Inferior parietal cortex (tissue), 1 donor: Measurements from ENCODE around the gene CNST.
"Not testable (repeated sequence)": the region's sequence is repeated elsewhere in the genome, so short reads cannot be mapped to it uniquely, and the experiment has no call there.

ENCODE experiments used
- DNase-seq: peaks from one replicate; pipeline ENCODE4 v3.0.0-alpha.2; 2016; ENCODE audit errors: extremely low spot score

The CNST gene

DNA sequence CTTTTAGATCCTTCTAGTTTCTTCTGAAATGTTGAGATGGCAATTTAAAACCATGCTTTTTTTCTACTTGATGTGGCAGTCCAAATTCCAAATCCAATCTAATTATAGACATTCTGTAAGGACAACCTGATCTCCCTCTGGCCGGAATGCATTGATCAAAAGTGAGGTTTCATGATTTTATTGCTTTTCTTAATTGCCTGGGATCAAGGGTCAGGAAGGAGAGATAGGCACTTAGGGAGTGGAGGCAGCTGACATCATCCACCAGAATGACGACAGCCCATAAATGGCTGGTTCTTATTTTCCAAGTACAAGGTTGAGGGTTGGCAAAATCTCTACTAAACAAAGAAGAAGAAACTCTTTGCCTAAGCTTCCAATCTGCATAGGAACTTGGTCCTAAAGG, 111.6 kb downstream of the CNST start:
- no peak for DNase-seq

DNA sequence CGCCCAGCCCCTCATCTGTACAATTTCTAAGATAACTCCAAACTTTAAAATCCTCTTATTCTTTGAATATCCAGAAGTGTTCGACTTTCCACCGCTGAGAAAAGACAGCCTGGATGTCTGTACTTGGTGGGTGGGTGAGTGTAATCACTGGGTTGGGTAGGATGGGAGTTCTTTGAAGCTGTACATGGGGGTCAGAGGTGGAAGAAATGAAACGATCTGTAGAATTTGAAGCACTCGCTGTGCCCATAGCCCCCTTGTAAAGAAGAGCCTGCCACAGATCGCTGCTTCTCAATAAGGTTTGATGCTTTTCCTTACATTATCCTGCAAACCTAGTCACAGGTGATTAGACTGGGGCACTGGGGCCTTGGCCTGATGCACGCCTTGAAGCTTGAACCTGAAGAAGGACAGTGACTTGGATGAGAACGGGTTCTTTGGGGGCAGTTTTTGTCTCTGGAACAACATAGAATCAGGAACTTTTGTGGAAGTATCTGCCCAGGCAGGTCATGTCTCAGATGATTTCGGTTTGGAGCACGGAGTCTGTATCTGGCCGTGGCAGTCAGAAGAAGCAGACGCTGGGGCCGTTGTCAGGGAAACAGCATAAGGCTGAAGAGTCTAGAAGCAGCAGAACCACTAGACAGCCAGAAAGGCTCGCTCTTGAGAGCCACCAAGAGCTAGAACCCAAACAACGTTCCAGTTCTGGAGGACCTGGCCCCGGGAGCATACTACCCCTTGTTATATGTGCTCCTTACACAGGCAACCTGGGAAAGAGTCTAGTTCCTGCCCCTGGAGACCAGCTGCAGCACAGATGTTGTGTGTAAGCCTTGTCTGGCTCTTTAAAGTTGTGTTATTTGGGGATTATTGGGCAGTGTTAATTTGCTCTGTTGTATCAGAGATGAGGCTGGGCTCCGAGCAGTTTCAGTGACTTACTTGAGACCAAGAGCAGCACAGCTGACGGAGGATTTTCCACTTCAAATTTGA, 112.8 kb downstream of the CNST start:
- DNase-seq = no peak

DNA sequence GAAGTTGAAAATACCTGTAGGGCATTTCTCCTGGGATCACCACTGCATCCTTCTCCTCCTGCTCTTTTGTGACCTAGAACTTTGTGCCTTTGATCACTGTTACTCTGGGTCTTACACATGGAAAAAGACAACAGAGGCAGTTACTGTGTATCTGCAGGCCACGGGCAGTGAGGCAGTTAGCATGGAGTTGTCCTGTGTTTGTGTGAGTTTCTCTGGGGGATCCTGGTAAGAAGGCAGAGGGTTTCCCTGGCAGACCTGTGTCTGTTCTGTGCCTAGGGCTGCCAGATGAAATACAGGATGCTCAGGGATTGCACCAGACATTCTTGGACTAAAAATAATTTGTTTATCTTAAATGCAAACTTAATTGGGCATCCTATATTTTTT, 113.5 kb downstream of the CNST start:
- DNase-seq = no peak

DNA sequence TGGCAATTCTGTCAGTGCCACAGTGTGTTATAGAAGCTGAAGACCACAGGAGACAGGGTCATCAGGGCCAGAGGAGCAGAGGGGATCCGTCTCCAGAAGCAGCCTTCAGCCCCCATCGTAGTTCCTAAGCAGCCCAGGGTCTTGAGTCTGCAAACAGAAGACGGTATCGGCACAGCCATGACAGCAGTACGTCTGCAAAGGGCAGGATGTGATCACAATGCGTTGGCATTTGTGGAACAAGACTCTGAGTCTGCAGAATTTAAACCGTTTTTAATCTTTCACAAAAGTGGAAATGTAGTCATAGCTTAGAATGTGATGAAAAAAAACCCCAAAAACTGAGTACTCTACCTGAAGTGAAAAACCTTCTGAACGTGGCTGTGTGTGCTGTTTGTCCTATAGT, 113.9 kb downstream of the CNST start:
- no peak for DNase-seq

DNA sequence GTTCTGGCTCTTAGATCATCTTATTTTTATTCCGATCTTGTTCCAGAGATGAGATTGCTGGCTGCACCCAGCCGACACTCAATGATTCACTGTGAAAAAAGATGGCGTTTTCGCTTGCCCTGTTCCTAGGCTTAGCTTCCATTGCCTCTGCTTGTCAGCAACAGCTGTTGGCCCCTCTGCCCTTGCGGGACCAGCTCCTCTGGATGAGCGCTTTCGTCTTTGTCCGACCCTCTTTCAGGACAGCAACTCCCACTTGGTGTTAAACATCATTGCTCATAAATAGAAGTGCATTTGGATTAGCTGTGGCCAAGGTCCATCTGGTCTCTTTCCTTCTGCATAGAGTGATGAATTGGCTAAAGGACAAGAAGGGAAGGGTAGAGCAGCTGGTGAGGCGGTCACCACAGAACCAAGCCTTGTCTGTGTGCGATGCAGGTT, 114.5 kb downstream of the CNST start:
- no peak for DNase-seq

DNA sequence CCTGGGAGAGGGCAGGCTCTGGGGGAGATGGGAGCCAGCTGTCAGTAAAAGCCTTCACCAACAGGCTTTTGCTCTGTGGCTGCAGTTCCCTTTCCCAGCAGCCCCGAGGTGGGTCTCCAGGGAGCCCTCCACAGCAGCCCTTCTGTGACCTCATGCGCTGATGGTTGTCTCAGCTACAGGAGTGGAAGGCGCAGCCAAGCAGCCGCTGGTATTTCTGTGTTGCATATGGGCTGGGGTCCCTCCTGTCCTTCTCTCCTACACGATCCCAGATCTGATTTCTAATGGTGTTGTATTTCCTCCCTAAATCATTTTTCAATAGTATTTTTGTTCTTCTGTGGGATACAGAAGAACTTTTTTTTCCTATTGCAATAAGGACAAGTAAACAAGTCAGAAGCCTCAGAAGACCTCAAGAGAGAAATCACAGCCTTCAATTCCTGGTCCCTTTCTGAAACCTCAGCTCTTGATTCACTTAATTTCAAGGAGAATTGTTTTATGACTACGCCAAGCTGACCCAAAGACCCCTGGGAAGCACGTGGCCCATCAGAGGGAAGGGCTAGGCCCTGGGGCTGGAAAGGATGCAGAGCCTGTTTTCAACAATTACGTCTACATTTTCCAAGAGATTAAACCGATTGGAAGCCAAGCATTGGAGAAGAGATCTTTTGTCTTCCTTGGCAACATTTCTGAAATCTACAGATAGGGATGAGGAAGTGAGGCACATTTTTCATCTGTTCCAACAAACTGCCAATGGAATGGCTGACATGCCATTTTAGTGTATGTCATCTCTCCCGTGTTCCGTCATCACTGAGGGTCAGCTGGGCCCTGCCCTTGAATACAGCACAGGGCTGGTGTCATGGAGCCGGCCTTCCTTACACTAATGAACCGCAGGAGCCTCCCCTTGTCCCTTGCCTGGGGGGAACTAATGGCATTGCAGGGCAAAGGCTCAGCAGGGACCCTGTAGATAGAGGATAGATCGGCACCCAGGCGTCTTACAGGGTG, 115.9 kb downstream of the CNST start:
- no peak for DNase-seq

DNA sequence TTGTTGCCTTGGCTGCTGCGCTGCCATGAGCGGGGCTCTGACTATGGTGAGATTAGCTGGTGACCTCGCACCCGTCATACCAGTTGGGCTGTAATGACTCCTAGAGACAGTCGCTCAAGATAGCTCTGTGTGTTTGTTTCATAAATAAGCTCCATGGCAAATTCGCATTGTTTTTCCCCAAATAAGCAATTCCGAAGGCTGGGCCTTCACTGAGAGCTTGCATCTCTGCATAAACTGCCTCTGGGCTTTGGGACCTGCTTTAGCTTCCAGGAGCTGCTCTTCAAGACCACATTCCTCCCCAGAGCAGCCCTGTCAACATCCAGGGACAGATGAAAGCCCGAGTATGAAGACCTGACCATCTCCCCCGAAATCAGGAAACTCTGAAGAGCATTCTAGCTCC, 117.3 kb downstream of the CNST start:
- DNase-seq = no peak

DNA sequence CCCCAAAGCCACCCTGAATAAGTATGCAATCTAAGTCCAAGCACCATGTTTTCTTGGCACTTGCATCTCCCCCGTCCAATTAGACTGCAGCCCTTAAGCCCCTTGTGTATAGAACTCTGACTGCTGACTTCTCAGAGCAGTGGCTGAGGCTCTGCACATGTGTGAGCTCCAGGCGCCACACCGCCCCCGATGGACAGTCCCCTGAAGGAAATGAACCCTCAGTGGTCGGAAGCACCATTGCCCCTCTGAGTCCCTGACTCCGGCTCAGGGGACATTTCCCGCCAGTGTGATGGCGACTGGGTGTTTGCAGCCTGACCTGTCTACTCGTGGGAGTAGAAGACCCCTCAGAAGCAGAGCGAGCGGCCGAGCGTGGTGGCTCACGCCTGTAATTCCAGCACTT, 120.7 kb downstream of the CNST start:
- no peak for DNase-seq

DNA sequence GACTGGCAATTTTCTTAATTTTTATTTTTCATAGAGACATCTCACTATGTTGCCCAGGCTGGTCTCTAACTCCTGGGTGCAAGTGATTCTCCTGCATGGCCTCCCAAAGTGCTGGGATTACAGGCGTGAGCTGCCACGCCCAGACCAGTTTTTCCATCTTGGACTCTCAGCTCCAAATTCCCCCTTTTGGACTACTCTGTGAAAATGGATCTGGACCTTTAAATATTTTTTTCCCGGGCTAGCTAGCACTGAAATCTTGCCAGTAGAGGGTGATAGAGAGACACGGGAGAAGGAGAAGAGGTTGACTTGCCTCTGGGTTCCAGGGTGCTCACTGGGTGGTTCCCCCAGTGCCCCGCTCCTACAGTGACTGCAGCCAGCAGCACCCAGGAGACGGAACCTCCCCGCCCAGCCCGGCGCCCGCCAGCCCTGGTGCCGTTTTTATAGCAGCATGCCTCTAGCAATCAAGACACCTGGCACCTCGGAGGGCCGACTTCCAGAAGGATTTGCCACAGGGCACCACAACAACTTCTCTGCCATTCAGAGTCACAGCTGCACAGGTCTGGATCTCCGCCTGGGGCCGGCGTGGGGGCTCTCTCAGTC, 123.3 kb downstream of the CNST start:
- peak; percentile 86 for DNase-seq

DNA sequence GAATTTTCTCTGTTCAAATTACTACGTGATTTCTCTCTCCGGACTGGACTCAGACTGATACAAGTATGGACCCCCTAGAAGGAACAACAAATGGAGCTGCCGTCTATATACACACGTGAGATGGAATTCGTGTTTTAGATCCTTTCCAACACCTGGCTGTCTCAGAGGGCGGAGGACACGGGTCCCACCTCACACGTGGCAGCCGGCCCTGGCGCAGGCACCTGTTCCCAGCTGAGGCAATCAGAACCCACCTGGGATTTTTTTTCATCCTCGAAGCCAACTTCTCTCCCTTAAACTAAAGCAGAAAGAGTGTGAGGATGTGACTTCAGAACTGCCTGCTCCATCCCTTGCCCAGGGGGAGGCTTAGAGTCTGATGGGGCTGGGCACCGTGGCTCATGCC, 123.8 kb downstream of the CNST start:
- DNase-seq = no peak

DNA sequence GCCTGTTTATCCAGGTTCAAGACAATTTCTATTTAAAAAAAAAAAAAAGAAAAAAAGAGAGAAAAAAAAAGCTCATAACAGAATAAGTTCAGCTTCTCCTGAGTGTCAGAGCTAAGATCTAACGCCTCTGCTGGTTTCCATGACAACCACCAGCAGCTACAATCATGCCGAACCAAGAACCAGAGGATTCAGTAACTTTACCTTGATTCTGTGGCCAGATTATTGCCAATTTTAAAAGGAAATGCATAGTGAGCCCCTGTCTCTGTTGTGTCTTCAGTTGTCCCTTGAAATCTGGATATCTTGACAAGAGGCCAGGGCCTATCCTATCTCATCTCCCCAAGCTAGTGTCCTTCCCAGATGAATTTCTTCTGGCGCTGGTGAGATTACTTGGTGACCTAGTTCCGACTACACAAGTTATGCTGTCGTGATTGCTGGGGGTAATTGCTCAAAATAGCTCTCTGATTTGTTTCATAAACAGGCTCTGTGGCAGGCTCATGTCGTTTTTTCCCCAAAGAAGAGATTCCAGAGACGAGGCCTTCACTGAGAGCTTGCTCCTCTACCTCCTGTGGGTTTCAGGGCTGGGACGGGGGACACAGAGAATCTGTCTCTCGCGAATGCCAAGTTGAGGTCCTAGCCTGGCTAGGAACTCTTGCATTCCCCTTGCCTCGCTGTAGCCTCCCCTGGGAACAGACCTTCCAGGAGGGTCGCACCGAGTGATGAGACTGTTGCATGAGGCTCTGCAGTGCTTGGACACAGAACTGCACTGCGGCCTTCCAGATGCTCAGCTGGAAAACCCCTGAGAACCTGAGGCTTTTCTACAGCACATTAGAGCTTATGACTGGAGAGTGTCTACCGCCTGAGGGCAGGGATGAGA, 125.6 kb downstream of the CNST start:
- DNase-seq = peak; percentile 34

DNA sequence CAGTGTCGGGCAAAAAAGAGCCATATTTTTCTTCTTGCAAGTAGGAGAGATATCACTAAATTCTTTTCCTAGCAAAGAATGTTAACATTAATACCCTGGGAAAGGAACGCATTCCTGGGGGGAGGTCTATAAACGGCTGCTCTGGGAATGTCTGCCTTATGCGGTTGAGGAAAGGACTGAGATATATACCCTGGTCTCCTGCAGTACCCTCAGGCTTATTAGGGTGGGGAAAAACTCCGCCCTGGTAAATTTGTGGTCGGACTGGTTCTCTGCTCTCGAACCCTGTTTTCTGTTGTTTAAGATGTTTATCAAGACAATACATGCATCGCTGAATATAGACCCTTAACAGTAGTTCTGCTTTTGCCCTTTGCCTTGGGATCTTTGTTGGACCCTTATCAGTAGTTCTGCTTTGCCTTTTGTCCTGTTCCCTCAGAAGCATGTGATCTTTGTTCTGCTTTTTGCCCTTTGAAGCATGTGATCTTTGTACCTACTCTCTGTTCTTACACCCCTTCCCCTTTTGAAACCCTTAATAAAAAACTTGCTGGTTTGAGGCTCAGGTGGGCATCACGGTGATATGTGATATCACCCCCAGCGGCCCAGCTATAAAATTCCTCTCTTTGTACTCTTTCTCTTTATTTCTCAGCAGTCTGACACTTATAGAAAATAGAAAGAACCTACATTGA, 128.1 kb downstream of the CNST start:
- not testable (repeated sequence) for DNase-seq

DNA sequence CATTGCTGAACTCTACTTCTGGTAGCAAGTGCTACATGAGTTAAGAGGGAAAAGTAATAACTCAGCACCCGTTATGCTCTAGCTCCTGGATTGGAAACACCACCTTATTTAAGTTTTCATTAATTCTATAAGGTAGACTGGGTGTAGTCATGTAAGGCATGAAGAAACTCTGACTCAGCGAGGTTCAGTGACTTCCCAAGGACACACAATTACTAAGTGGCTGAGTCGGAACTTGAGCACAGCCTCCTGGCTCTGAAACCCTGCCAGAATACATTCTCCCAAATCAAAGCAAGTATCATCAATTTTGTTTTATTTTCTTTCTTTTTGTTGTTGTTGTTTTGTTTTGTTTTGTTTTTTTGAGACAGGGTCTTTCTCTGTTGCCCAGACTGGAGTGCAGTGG, 128.9 kb downstream of the CNST start:
- no peak for DNase-seq

DNA sequence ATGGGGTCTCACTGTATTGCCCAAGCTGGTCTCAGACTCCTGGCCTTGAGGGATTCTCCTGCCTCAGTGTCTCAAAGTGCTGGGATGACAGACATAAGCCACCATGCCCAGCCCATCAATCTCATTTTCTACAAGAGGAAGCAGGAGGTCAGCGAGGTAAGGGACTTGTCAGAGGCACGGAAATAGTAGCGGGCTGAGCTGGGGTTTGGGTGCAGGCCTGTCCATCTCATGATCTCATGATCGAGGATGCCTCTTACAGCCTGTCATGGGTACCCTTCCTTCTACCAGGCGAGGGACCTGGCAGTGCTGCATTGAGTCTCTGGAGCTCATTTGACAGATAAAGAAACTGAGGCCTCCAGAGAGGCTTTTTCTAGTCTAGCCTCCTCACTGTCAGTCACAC, 129.4 kb downstream of the CNST start:
- DNase-seq = no peak

DNA sequence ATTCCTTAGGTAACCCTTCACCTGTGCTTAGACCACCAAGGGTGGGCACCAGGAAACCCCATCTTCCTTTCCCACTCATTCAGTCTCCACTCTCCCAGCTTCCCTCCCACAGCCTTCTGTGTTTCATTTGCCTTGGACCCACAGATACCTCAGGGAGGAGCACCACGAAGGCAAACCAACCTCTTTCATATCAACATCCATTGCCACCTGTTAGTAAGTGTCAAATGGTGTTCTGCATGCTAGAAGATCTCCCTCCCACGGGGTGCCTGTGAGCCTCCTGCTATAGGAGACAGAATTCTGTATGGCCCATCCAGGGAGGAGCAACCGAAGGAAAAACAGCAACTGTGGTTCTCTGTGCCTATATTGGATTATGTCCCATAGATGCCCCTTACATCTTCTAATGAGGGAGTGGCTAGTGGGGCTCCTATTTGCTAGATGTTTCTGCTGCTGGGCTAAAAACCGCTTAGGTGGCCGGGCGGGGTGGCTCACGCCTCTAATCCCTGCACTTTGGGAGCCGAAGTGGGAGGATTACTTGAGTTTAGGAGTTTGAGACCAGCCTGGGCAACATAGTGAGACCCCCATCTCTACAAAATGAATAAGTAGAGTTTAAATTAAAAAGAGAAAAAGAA, 132.3 kb downstream of the CNST start:
- no peak for DNase-seq

DNA sequence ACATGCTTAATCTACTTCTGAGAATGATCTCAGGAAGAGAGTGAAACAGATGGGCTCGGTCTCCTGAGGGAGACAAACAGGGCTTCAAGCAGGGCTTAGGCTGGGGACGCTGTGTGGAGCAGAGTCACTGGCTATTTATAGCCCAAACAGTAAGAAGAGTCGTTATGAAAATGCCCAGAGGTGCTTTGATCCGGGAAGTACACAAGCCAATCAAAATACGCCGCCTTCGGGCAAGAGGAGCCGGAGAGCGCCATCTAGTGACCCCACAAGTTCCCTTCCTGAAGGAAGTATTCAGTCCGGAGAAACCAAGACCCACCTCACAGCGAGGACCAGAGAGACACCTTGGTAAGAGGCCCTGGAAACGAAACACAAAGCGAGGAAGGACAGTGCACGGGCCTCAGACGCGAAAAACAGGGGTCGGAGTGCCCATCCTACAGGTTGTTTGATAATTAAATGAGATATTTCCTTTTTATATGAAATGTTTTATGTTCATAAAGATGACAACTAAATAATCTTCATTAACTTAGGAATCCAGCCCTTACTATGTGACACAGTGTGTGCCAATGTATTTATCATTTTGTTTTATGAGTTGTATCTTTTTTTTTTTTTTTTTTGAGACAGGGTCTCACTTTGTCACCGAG, 133.0 kb downstream of the CNST start:
- DNase-seq = peak; percentile 87

DNA sequence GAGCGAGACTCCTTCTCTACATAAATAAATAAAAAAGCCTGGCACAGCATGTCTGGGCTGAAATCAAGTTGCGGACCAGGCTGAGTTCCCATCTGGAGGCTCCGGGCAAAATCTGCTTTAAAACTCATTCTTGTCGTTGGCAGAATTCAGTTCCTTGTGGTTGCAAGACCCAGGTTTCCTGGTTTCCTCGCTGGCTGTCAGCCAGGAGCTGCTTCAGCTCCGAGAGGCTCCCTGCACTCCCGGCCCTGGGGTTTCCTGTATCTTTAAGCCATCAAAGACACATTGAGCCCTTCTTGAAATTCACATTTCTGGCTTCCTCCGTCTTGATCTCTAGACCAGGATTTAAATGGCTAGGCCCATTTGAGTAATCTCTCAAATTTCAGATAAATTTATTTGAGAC, 137.3 kb downstream of the CNST start:
- DNase-seq = no peak

DNA sequence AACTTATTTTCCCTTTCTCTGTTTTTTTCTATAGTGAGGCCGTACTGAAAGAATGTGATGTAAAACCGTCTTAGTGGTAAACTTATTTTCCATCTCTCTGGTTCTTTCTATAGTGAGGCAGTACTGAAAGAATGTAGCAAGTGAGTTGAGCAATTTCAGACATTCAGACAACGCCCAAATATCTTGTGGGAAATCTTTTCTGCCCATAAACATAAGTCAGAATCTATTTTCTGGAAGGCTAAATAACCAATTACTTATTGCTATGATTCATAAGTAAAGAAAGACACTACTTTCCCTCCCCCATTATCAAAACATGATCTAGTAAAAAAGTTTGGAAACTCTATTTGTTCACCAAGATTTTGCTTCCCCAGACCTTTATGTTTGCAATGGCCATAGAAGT, 139.1 kb downstream of the CNST start:
- DNase-seq = no peak

DNA sequence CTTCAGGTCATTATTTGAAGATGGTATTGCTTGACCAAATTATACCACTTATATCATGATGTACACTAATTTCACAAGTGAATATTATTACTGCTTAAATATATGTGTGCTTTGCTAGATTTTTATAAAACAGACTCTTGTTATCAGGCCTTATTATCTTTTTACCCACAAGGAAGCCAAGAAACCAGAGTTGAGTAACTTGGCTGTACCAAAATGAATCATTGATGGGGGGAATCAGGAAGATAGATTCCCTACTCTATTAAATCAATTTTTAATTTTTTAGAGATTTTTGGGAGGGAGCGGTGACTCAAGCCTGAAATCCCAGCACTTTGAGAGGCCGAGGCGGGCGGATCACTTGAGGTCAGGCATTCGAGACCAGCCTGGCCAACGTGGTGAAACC, 141.9 kb downstream of the CNST start:
- no peak for DNase-seq

DNA sequence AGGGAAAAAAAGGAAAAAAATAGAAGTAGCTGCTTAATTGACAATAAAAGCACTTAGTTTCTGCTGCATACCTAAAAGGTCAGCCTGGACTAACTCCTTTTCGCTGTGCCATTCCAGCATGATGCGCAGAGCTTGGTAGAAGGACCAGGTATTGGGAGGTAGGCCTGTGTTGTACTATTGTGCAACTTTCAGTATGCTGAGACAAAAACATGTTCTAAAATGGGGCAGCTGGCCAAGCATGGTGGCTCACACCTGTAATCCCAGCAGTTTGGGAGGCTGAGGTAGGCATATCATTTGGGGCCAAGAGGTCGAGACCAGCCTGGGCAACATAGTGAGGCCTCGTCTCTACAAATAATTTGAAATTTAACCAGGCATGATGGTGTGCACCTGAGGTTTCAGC, 142.9 kb downstream of the CNST start:
- DNase-seq = no peak
